ENCODE results near the gene MBNL3. TPM values are rescaled to one million over a fixed set of nuclear protein-coding genes. Genes with fewer than 3 reads are reported as not detected.

The MBNL3 gene
- total and polyA plus RNA-seq, 11 donors = 0.71 to 21.9 (median 9.3) TPM

GRCh38 chrX:132409780-132410556, 78.9 kb downstream of the MBNL3 start:
- no peaks in the 10 kb centered on the region for H3K9me3 ChIP-seq
- no peak for DNase-seq
- H3K27ac ChIP-seq = peak overlapping the region in 1 of 12 donors; percentile 13
- TF ChIP-seq POLR2A (IDR thresholded peaks at IDR 0.05) (no peak), CTCF (IDR thresholded peaks at IDR 0.05) (no peak)
- no peak overlapping the region for H3K4me3 ChIP-seq
- intact Hi-C loops (cut with DNase I) = no loop called here
- ATAC-seq = no peak
- H3K27me3 ChIP-seq = peaks cover 0 to 9% (median 0%) of the 10 kb centered on the region in 9 donors
- H3K4me1 ChIP-seq = peaks cover 0 to 3% (median 0%) of the 10 kb centered on the region in 12 donors
- 50 to 69% (median 60%) methylated on average over 5 of the region's 5 CpGs for WGBS, 4 donors
- H3K36me3 ChIP-seq = no peaks in the 10 kb centered on the region

GRCh38 chrX:132407691-132408090, 81.1 kb downstream of the MBNL3 start:
- WGBS, 4 donors = 26 to 76% (median 62%) methylated on average over 1 of the region's 1 CpG
- Histone ChIP-seq H3K36me3 (no peaks in the 10 kb centered on the region), H3K27ac (no peak overlapping the region), H3K27me3 (peaks cover 0 to 9% (median 0%) of the 10 kb centered on the region in 9 donors), H3K4me3 (no peak overlapping the region), H3K4me1 (peaks cover 0 to 3% (median 0%) of the 10 kb centered on the region in 12 donors), H3K9me3 (no peaks in the 10 kb centered on the region)
- intact Hi-C loops (cut with DNase I) = no loop called here
- no peak for TF ChIP-seq POLR2A (IDR thresholded peaks at IDR 0.05)
- no peak for TF ChIP-seq CTCF (IDR thresholded peaks at IDR 0.05)
- ATAC-seq (no peak), DNase-seq (no peak)

GRCh38 chrX:132406106-132406505, 82.7 kb downstream of the MBNL3 start:
- 74 to 95% (median 87%) methylated on average over 9 of the region's 9 CpGs for WGBS, 4 donors

More at GRCh38 chrX:132406106-132406505, 82.7 kb downstream of the MBNL3 start:
- H3K9me3 ChIP-seq = no peaks in the 10 kb centered on the region
- no peak overlapping the region for H3K4me3 ChIP-seq
- DNase-seq = no peak
- ATAC-seq = no peak
- intact Hi-C loops (cut with DNase I) = no loop called here
- no peak overlapping the region for H3K27ac ChIP-seq
- peaks cover 0 to 9% (median 0%) of the 10 kb centered on the region in 9 donors for H3K27me3 ChIP-seq
- no peaks in the 10 kb centered on the region for H3K36me3 ChIP-seq
- no peak for TF ChIP-seq CTCF (IDR thresholded peaks at IDR 0.05)
- TF ChIP-seq POLR2A (IDR thresholded peaks at IDR 0.05) = no peak
- peaks cover 0 to 3% (median 0%) of the 10 kb centered on the region in 12 donors for H3K4me1 ChIP-seq

All from heart left ventricle (tissue), 16 donors.